Endothelial cell of umbilical vein (primary cell): ENCODE data around the gene ZNF37A. TPM values are rescaled to one million over a fixed set of nuclear protein-coding genes. Genes with fewer than 3 reads are reported as not detected.

Source experiments
- BruUV-seq: library from RNA; stranded (reverse); fragments of 400-500 nt; replicated peaks from 2 replicates; lab custom pipeline; 2021; lab: Mats Ljungman, UMichigan
- CTCF ChIA-PET: fragments of 300-600, 350-600 bp; sonication (Branson Sonifier 250); formaldehyde crosslinking; loops from one replicate; lab custom pipeline; 2021; ENCODE audit warnings: antibody characterized with exemption, inconsistent platforms; lab: Charles Lee
- POLR2A ChIA-PET: fragments of 300-600, 350-600 bp; sonication (Branson Sonifier 250); formaldehyde crosslinking; loops from one replicate; lab custom pipeline; 2021; ENCODE audit warnings: antibody characterized with exemption, inconsistent platforms; lab: Charles Lee
- DNase-seq: peaks from one replicate; pipeline ENCODE4 v3.0.0-alpha.2; 2011; ENCODE audit warnings: low read depth, low spot score
- FAIRE-seq: peaks from 2 replicates; lab custom pipeline; 2011; peaks lifted over from hg19 to GRCh38; lab: Jason Lieb, UNC
- H2AFZ ChIP-seq: 2 replicates; pipeline ENCODE4 v1.6.0; 2012; ENCODE audit warnings: low read depth, low read length, control low read depth, inconsistent platforms
- H3K27ac ChIP-seq: 2 replicates; pipeline ENCODE4 v1.5.1; 2011; ENCODE audit warnings: low read depth, mild to moderate bottlenecking, control low read depth, low read length, moderate library complexity; ENCODE audit not compliant: insufficient read depth
- H3K27me3 ChIP-seq, 2 experiments: 2 replicates each; pipeline versions ENCODE4 v1.6.0 to v1.6.1; 2011; ENCODE audit warnings: low read length in 2 of 2, mixed read lengths in 1 of 2; ENCODE audit not compliant: control insufficient read depth in 2 of 2, insufficient read depth in 2 of 2
- H3K36me3 ChIP-seq, 2 experiments: 2 replicates in 1 of 2; 3 replicates in 1 of 2; pipeline ENCODE4 v1.5.1; 2011; ENCODE audit warnings: low read length in 2 of 2, mild to moderate bottlenecking in 1 of 2, moderate library complexity in 1 of 2; ENCODE audit not compliant: control insufficient read depth in 2 of 2, insufficient read depth in 2 of 2; ENCODE audit errors: extremely low read depth in 1 of 2
- H3K4me1 ChIP-seq: 3 replicates; pipeline ENCODE4 v1.5.1; 2011; ENCODE audit warnings: mild to moderate bottlenecking, low read length; ENCODE audit not compliant: control insufficient read depth, insufficient read depth; ENCODE audit errors: extremely low read depth
- H3K4me2 ChIP-seq: 2 replicates; pipeline ENCODE4 v1.6.1; 2011; ENCODE audit warnings: low read length, control low read depth, mixed read lengths; ENCODE audit not compliant: insufficient read depth
- H3K4me3 ChIP-seq, 3 experiments: fragments of 200-600 bp in 1 of 3; sonication (generic), shearing (Covaris generic) in 1 of 3; replicated peaks in 1 of 3; 2 replicates each; pipeline ENCODE4 v1.5.1; 2011 to 2016; ENCODE audit warnings: control low read depth in 3 of 3, low read length in 3 of 3, mild to moderate bottlenecking in 2 of 3, inconsistent platforms in 1 of 3, low read depth in 1 of 3, moderate library complexity in 1 of 3; ENCODE audit not compliant: insufficient read depth in 1 of 3
- H3K79me2 ChIP-seq: 2 replicates; pipeline ENCODE4 v1.6.0; 2012; ENCODE audit warnings: low read length, inconsistent platforms; ENCODE audit not compliant: control insufficient read depth, insufficient read depth
- H3K9ac ChIP-seq: replicated peaks from 2 replicates; pipeline ENCODE3; 2011; ENCODE audit warnings: low read length, control low read depth; ENCODE audit not compliant: insufficient read depth; ENCODE audit errors: extremely low read depth
- H3K9me1 ChIP-seq: replicated peaks from 3 replicates; pipeline ENCODE4 v1.6.0; 2011; ENCODE audit warnings: mild to moderate bottlenecking, low read length; ENCODE audit not compliant: control insufficient read depth, insufficient read depth; ENCODE audit errors: extremely low read depth
- H3K9me3 ChIP-seq: replicated peaks from 2 replicates; pipeline ENCODE4 v1.5.1; 2012; ENCODE audit warnings: low read length, inconsistent platforms; ENCODE audit not compliant: control insufficient read depth, insufficient read depth
- H4K20me1 ChIP-seq: replicated peaks from 2 replicates; pipeline ENCODE3; 2011; ENCODE audit warnings: mild to moderate bottlenecking, low read length; ENCODE audit not compliant: control insufficient read depth, insufficient read depth; ENCODE audit errors: extremely low read depth
- EZH2 ChIP-seq: IDR thresholded peaks from 2 replicates; pipeline ENCODE4 v1.6.1; 2012; ENCODE audit warnings: borderline replicate concordance, low read depth, mild to moderate bottlenecking, moderate library complexity, low read length, inconsistent platforms; ENCODE audit not compliant: severe bottlenecking
- FOS ChIP-seq: IDR thresholded peaks from 2 replicates; pipeline ENCODE4 v1.6.1; 2011; ENCODE audit warnings: mild to moderate bottlenecking, low read length, moderate library complexity, borderline replicate concordance; ENCODE audit not compliant: insufficient read depth
- GATA2 ChIP-seq: IDR thresholded peaks from 2 replicates; pipeline ENCODE4 v1.7.0; 2011; ENCODE audit warnings: low read depth, mild to moderate bottlenecking, moderate library complexity, mixed read lengths, low read length; ENCODE audit not compliant: insufficient read length, insufficient read depth
- JUN ChIP-seq: IDR thresholded peaks from 2 replicates; pipeline ENCODE4 v1.6.1; 2011; ENCODE audit warnings: borderline replicate concordance, low read depth; ENCODE audit not compliant: insufficient read length, insufficient read depth
- MAX ChIP-seq: IDR thresholded peaks from 2 replicates; pipeline ENCODE4 v1.6.1; 2011; ENCODE audit not compliant: insufficient read depth, insufficient read length
- MYC ChIP-seq: IDR thresholded peaks from one replicate; pipeline ENCODE4 v1.6.1; 2011; ENCODE audit warnings: mild to moderate bottlenecking, low read depth, low read length
- POLR2A ChIP-seq: IDR thresholded peaks from 2 replicates; pipeline ENCODE4 v1.6.1; 2012; ENCODE audit warnings: low read depth, mild to moderate bottlenecking, control low read depth, low read length
- POLR2AphosphoS5 ChIP-seq: IDR thresholded peaks from 2 replicates; pipeline ENCODE4 v1.6.1; 2012; ENCODE audit warnings: low read depth, mild to moderate bottlenecking, control low read depth, low read length, moderate library complexity; ENCODE audit not compliant: insufficient read depth
- dilution Hi-C: fragments of 300-500 bp; cut with MboI; formaldehyde crosslinking; loops from one replicate; pipeline ENCODE4 v1.15.0; 2019; ENCODE audit warnings: low sequenced_read_pairs; ENCODE audit not compliant: extremely low pct_ligation_motif_present
- intact Hi-C: fragments of 100-400 bp; cut with micrococcal nuclease; formaldehyde crosslinking; loops from one replicate; pipeline ENCODE4 v1.10.0; 2022
- polyA plus RNA-seq, 4 experiments: library from polyadenylated mRNA; depleted of rRNA in 3 of 4; stranded (reverse) in 3 of 4; unstranded in 1 of 4; fragments of >200 nt; gene quantifications; 2 replicates each; pipeline versions ENCODE4 v1.2.1 to v1.2.3, GENCODE V29; 2011 to 2012; ENCODE audit warnings: missing spikeins in 1 of 4
- total RNA-seq: library from RNA; stranded (reverse); gene quantifications from 2 replicates; pipeline ENCODE4 v1.2.3, GENCODE V29; 2021
- TF ChIP-seq, protein P1 (sequence below), 2 donors: IDR thresholded peaks; 1 replicate in 1 of 2; 2 replicates in 1 of 2; pipeline ENCODE4 v1.5.1; 2011; ENCODE audit warnings: low read length in 2 of 2, mild to moderate bottlenecking in 2 of 2, moderate library complexity in 2 of 2, control low read depth in 1 of 2, inconsistent platforms in 1 of 2, low read depth in 1 of 2; ENCODE audit not compliant: insufficient read depth in 1 of 2; ENCODE audit errors: extremely low read depth in 1 of 2

Gene ZNF37A
- total and polyA plus RNA-seq, 2 donors (not counting 3 experiments of a cell fraction or from before 2014, with no cell fraction given), result 3.4 to 14.5 TPM

GRCh38 chr10:38159004-38159403 is 64.9 kb downstream of the ZNF37A start:
- no peak overlapping the region for H3K9ac ChIP-seq
- no peak for DNase-seq
- dilution Hi-C loops, result no loop called here
- ChIA-PET POLR2A (no interaction called here), CTCF (no interaction called here)
- no peaks in the 10 kb centered on the region for H3K36me3 ChIP-seq
- no peaks in the 10 kb centered on the region for H4K20me1 ChIP-seq
- no peak overlapping the region for H3K27ac ChIP-seq
- TF ChIP-seq GATA2 (no peak), MYC (no peak), FOS (no peak), POLR2A (no peak), POLR2AphosphoS5 (no peak)
- no peaks in the 10 kb centered on the region for H3K4me1 ChIP-seq
- FAIRE-seq, result no peak
- intact Hi-C loops, result no loop called here
- no peak overlapping the region for H2AFZ ChIP-seq
- BruUV-seq, result no TSS peak
- no peak overlapping the region for H3K4me2 ChIP-seq
- H3K9me3 ChIP-seq, result peaks cover 2% of the 10 kb centered on the region
- H3K27me3 ChIP-seq, result no peaks in the 10 kb centered on the region
- no peaks in the 10 kb centered on the region for H3K79me2 ChIP-seq
- H3K4me3 ChIP-seq, result no peak overlapping the region
- no peaks in the 10 kb centered on the region for H3K9me1 ChIP-seq

- POLR2A ChIA-PET, result no interaction called here
- dilution Hi-C loops, result no loop called here
Observed at GRCh38 chr10:38163617-38164016, 69.5 kb downstream of the ZNF37A start.

More at GRCh38 chr10:38163617-38164016, 69.5 kb downstream of the ZNF37A start:
- Histone ChIP-seq H3K27me3 (no peaks in the 10 kb centered on the region), H3K4me1 (no peaks in the 10 kb centered on the region), H3K27ac (no peak overlapping the region), H3K9ac (no peak overlapping the region), H3K36me3 (no peaks in the 10 kb centered on the region), H4K20me1 (no peaks in the 10 kb centered on the region), H3K4me3 (no peak overlapping the region), H3K79me2 (no peaks in the 10 kb centered on the region), H3K9me3 (peaks cover 2% of the 10 kb centered on the region), H3K4me2 (no peak overlapping the region), H2AFZ (no peak overlapping the region), H3K9me1 (no peaks in the 10 kb centered on the region)
- DNase-seq (no peak), FAIRE-seq (no peak)
- TF ChIP-seq MYC (no peak), JUN (no peak), MAX (no peak), EZH2 (no peak), GATA2 (no peak), POLR2A (no peak), FOS (no peak), POLR2AphosphoS5 (no peak)
- TF ChIP-seq, protein P1, sequence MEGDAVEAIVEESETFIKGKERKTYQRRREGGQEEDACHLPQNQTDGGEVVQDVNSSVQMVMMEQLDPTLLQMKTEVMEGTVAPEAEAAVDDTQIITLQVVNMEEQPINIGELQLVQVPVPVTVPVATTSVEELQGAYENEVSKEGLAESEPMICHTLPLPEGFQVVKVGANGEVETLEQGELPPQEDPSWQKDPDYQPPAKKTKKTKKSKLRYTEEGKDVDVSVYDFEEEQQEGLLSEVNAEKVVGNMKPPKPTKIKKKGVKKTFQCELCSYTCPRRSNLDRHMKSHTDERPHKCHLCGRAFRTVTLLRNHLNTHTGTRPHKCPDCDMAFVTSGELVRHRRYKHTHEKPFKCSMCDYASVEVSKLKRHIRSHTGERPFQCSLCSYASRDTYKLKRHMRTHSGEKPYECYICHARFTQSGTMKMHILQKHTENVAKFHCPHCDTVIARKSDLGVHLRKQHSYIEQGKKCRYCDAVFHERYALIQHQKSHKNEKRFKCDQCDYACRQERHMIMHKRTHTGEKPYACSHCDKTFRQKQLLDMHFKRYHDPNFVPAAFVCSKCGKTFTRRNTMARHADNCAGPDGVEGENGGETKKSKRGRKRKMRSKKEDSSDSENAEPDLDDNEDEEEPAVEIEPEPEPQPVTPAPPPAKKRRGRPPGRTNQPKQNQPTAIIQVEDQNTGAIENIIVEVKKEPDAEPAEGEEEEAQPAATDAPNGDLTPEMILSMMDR (IDR thresholded peaks at IDR 0.05; ENCODE audit: extremely low read depth in 1 of 2, insufficient read depth in 1 of 2, low read depth in 1 of 2, low read length in 2 of 2), result no peak
- BruUV-seq, result no TSS peak
- CTCF ChIA-PET, result no interaction called here
- intact Hi-C loops, result no loop called here
